ENCODE data around the gene HEXIM1.

HEXIM1 gene

DNA sequence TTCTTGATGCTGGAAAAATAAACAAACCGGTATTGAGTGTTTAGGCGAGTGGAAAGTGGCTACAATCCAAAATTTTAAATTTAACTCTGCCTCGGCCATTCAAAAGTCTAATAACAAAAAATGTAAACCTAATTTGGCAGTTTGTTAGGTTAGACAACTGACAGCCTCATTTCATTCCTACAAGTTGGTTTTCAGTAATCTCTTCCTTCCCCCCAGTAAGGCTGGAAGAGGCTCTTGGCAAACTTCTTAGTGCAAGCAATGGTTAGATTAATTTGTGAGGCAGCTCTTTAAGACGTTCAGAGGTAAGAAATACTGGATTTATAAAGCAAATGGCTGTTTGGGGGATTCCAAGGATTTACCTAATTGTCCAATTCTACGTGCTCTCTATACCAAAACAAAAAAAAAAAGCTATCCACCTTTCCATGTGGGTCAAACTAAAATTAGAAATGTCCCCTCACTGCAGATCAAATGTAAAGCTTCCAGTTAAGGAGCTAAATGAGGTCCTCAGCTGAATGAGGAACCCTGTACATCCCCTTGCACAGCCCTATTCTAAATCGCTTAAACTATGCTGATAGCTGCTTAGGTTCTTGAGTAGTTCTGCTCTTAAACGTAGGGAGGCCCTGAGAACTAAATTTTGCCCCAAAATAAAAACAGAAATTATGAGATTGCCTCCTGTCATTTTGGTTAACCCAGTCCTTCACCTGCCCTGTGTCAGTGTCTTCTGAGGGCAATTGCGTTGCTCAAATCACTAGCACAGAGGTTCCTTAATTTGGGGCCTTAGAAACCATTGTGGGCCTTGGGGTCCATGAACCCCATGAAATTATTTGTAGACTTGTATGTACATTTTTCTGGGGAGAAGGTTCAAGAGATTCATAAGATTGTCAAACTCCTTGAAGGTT is 2.9 kb downstream of the HEXIM1 start:
- TF ChIP-seq, protein P1, sequence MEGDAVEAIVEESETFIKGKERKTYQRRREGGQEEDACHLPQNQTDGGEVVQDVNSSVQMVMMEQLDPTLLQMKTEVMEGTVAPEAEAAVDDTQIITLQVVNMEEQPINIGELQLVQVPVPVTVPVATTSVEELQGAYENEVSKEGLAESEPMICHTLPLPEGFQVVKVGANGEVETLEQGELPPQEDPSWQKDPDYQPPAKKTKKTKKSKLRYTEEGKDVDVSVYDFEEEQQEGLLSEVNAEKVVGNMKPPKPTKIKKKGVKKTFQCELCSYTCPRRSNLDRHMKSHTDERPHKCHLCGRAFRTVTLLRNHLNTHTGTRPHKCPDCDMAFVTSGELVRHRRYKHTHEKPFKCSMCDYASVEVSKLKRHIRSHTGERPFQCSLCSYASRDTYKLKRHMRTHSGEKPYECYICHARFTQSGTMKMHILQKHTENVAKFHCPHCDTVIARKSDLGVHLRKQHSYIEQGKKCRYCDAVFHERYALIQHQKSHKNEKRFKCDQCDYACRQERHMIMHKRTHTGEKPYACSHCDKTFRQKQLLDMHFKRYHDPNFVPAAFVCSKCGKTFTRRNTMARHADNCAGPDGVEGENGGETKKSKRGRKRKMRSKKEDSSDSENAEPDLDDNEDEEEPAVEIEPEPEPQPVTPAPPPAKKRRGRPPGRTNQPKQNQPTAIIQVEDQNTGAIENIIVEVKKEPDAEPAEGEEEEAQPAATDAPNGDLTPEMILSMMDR (IDR thresholded peaks at IDR 0.05; ENCODE audit: low read depth, low read length, missing control alignments): no peak
- DNase-seq (ENCODE audit: extremely low read depth, low read depth): no peak
- H3K4me3 ChIP-seq (replicated peaks; ENCODE audit: low read depth, low read length): peak overlapping the region; percentile 89

GRCh38 chr17:45155029-45155428 is 6.8 kb downstream of the HEXIM1 start:
- TF ChIP-seq, protein P1 (IDR thresholded peaks at IDR 0.05; ENCODE audit: low read depth, low read length, missing control alignments): no peak
- no peak for DNase-seq (ENCODE audit: extremely low read depth, low read depth)
- H3K4me3 ChIP-seq (replicated peaks; ENCODE audit: low read depth, low read length): no peak overlapping the region

- TF ChIP-seq, protein P1 (IDR thresholded peaks at IDR 0.05; ENCODE audit: low read depth, low read length, missing control alignments): no peak
- DNase-seq (ENCODE audit: extremely low read depth, low read depth): no peak
- H3K4me3 ChIP-seq (replicated peaks; ENCODE audit: low read depth, low read length): no peak overlapping the region
These were observed 7.2 kb downstream of the HEXIM1 start for GRCh38 chr17:45155483-45155882.

GRCh38 chr17:45156242-45156641 is 8.0 kb downstream of the HEXIM1 start:
- no peak overlapping the region for H3K4me3 ChIP-seq (replicated peaks; ENCODE audit: low read depth, low read length)
- TF ChIP-seq, protein P1 (IDR thresholded peaks at IDR 0.05; ENCODE audit: low read depth, low read length, missing control alignments): no peak
- DNase-seq (ENCODE audit: extremely low read depth, low read depth): no peak

GRCh38 chr17:45160447-45161287 is 12.4 kb downstream of the HEXIM1 start:
- DNase-seq (ENCODE audit: extremely low read depth, low read depth): no peak

GRCh38 chr17:45161288-45162024 is 13.2 kb downstream of the HEXIM1 start, which contains the start of gene HEXIM2:
HEXIM2 (plus strand) TSS chr17:45161875; CDS start chr17:45162794, 919 bp downstream.
- peak within 1 kb of the TSS; percentile 81 for H3K4me3 ChIP-seq (replicated peaks; ENCODE audit: low read depth, low read length)
- peak; percentile 100 for DNase-seq (ENCODE audit: extremely low read depth, low read depth)
- TF ChIP-seq, protein P1 (IDR thresholded peaks at IDR 0.05; ENCODE audit: low read depth, low read length, missing control alignments): no peak

More at GRCh38 chr17:45160447-45161287, 12.4 kb downstream of the HEXIM1 start:
- TF ChIP-seq, protein P1 (IDR thresholded peaks at IDR 0.05; ENCODE audit: low read depth, low read length, missing control alignments): no peak
- peak overlapping the region; percentile 81 for H3K4me3 ChIP-seq (replicated peaks; ENCODE audit: low read depth, low read length)

Measured in HFF-Myc (cell line).